C4-2B (cell line): ENCODE results near the gene TRIO.

Source experiments
- CTCF ChIP-seq: fragments of 450-650 bp; conservative IDR thresholded peaks from 2 replicates; pipeline ENCODE4 v1.5.1; 2017; ENCODE audit warnings: mild to moderate bottlenecking
- ZFX ChIP-seq: fragments of 450-650 bp; IDR thresholded peaks from 2 replicates; pipeline ENCODE4 v1.6.1; 2017

GRCh38 chr5:14510880-14511279 is 367.7 kb downstream of the TRIO start:
- no peak for TF ChIP-seq CTCF
- TF ChIP-seq ZFX, result no peak
